A673 (cell line): ENCODE data around the gene ISLR. TPM values are rescaled to one million over a fixed set of nuclear protein-coding genes. Genes with fewer than 3 reads are reported as not detected.

Source experiments
- BruUV-seq: library from RNA; stranded (reverse); fragments of 400-500 nt; replicated peaks from 2 replicates; lab custom pipeline; 2021; lab: Mats Ljungman, UMichigan
- CTCF ChIA-PET: fragments of 300-600 bp; sonication (Branson Sonifier 250); formaldehyde crosslinking; loops from one replicate; lab custom pipeline; 2022; ENCODE audit warnings: antibody characterized with exemption; lab: Charles Lee
- POLR2A ChIA-PET: fragments of 300-600 bp; sonication (Branson Sonifier 250); formaldehyde crosslinking; loops from one replicate; lab custom pipeline; 2022; ENCODE audit warnings: antibody characterized with exemption; ENCODE audit not compliant: low non-redundant PET; lab: Charles Lee
- DNase-seq: peaks from one replicate; pipeline ENCODE4 v3.0.0-alpha.2; 2015; ENCODE audit warnings: low spot score
- H3K27ac ChIP-seq: fragments of 200-600 bp; sonication (generic); 2 replicates; pipeline ENCODE4 v1.5.1; 2016; ENCODE audit warnings: mixed run types, low read depth, mild to moderate bottlenecking, mixed read lengths, antibody characterized with exemption, low read length; ENCODE audit not compliant: poor library complexity, severe bottlenecking
- H3K27me3 ChIP-seq: fragments of 200-600 bp; sonication (generic); replicated peaks from 2 replicates; pipeline ENCODE4 v1.6.1; 2017; ENCODE audit warnings: mixed run types, low read depth, mild to moderate bottlenecking, mixed read lengths, antibody characterized with exemption, low read length; ENCODE audit not compliant: insufficient read depth, poor library complexity
- H3K36me3 ChIP-seq: fragments of 200-600 bp; sonication (generic); 2 replicates; pipeline ENCODE4 v1.6.1; 2016; ENCODE audit warnings: mixed run types, mild to moderate bottlenecking, mixed read lengths, antibody characterized with exemption, low read length; ENCODE audit not compliant: insufficient read depth, poor library complexity, severe bottlenecking
- H3K4me1 ChIP-seq: fragments of 200-600 bp; sonication (generic); 2 replicates; pipeline ENCODE4 v1.6.1; 2017; ENCODE audit warnings: mixed run types, mild to moderate bottlenecking, mixed read lengths, antibody characterized with exemption, low read length; ENCODE audit not compliant: insufficient read depth, poor library complexity, severe bottlenecking
- H3K4me3 ChIP-seq: fragments of 200-600 bp; sonication (generic); 2 replicates; pipeline ENCODE4 v1.5.1; 2016; ENCODE audit warnings: low read depth, mixed run types, mild to moderate bottlenecking, mixed read lengths, low read length; ENCODE audit not compliant: poor library complexity, severe bottlenecking
- H3K9me3 ChIP-seq: fragments of 200-600 bp; sonication (generic); 2 replicates; pipeline ENCODE4 v1.6.1; 2016; ENCODE audit warnings: mixed run types, low read depth, mild to moderate bottlenecking, mixed read lengths, antibody characterized with exemption, low read length; ENCODE audit not compliant: poor library complexity, severe bottlenecking
- CTCF ChIP-seq: fragments of 300-800, 200-600 bp; sonication (generic); conservative IDR thresholded peaks from 2 replicates; pipeline ENCODE4 v1.5.1; 2017; ENCODE audit warnings: low read depth, mild to moderate bottlenecking, antibody characterized with exemption, low read length, moderate library complexity, mixed read lengths
- EZH2 ChIP-seq: fragments of 200-600 bp; sonication (generic); IDR thresholded peaks from 2 replicates; pipeline ENCODE4 v1.6.1; 2017; ENCODE audit warnings: borderline replicate concordance, low read depth, mild to moderate bottlenecking, mixed read lengths, antibody characterized with exemption, low read length; ENCODE audit not compliant: poor library complexity, severe bottlenecking
- intact Hi-C: fragments of 100-400 bp; cut with micrococcal nuclease; formaldehyde crosslinking; loops from one replicate; pipeline ENCODE4 v1.10.0; 2022; ENCODE audit not compliant: unreplicated experiment
- total RNA-seq: library from RNA; stranded (reverse); gene quantifications from 2 replicates; pipeline ENCODE4 v1.2.3, GENCODE V29; 2021

The ISLR gene
- total RNA-seq, 1 experiment from 2014 or later = 0.41 TPM

- no peaks in the 10 kb centered on the region for H3K36me3 ChIP-seq
- no TSS peak for BruUV-seq
- DNase-seq = no peak
- intact Hi-C loops = no loop called here
- TF ChIP-seq CTCF (no peak), EZH2 (no peak)
- CTCF ChIA-PET = no interaction called here
- H3K27ac ChIP-seq = no peak overlapping the region
- no peak overlapping the region for H3K4me3 ChIP-seq
- POLR2A ChIA-PET = no interaction called here
- H3K9me3 ChIP-seq = no peaks in the 10 kb centered on the region
- H3K27me3 ChIP-seq = no peaks in the 10 kb centered on the region
- H3K4me1 ChIP-seq = peaks cover 24% of the 10 kb centered on the region
Observed at GRCh38 chr15:74211656-74212055, 38.1 kb downstream of the ISLR start.

GRCh38 chr15:74212494-74212893 lies 39.0 kb downstream of the ISLR start:
- no peak overlapping the region for H3K27ac ChIP-seq
- H3K9me3 ChIP-seq = no peaks in the 10 kb centered on the region
- H3K4me3 ChIP-seq = no peak overlapping the region
- peaks cover 20% of the 10 kb centered on the region for H3K4me1 ChIP-seq
- no peak for TF ChIP-seq CTCF
- TF ChIP-seq EZH2 = no peak
- ChIA-PET CTCF (no interaction called here), POLR2A (no interaction called here)
- DNase-seq = no peak
- intact Hi-C loops = no loop called here
- no peaks in the 10 kb centered on the region for H3K27me3 ChIP-seq
- H3K36me3 ChIP-seq = no peaks in the 10 kb centered on the region
- no TSS peak for BruUV-seq

GRCh38 chr15:74213858-74214284 lies 40.4 kb downstream of the ISLR start:
- H3K27ac ChIP-seq = no peak overlapping the region
- POLR2A ChIA-PET = no interaction called here
- CTCF ChIA-PET = no interaction called here
- TF ChIP-seq EZH2 (no peak), CTCF (no peak)
- peaks cover 20% of the 10 kb centered on the region for H3K4me1 ChIP-seq
- BruUV-seq = no TSS peak
- intact Hi-C loops = no loop called here
- no peaks in the 10 kb centered on the region for H3K9me3 ChIP-seq
- H3K36me3 ChIP-seq = no peaks in the 10 kb centered on the region
- no peak overlapping the region for H3K4me3 ChIP-seq
- DNase-seq = no peak
- no peaks in the 10 kb centered on the region for H3K27me3 ChIP-seq
